HG02678 (cell line): ENCODE data around the gene LGMN.
A peak's percentile ranks its signal among the peaks of the same experiment; 100 is the strongest.

ENCODE experiments used
- ATAC-seq: cut with Tn5 transposase; IDR thresholded peaks from one replicate; pipeline ENCODE4 v1.9.1; 2021; ENCODE audit warnings: mild to moderate bottlenecking, moderate library complexity; ENCODE audit not compliant: unreplicated experiment

The LGMN gene

GRCh38 chr14:92729634-92730358 is 18.6 kb downstream of the LGMN start:
- ATAC-seq, result peak; percentile 83

DNA sequence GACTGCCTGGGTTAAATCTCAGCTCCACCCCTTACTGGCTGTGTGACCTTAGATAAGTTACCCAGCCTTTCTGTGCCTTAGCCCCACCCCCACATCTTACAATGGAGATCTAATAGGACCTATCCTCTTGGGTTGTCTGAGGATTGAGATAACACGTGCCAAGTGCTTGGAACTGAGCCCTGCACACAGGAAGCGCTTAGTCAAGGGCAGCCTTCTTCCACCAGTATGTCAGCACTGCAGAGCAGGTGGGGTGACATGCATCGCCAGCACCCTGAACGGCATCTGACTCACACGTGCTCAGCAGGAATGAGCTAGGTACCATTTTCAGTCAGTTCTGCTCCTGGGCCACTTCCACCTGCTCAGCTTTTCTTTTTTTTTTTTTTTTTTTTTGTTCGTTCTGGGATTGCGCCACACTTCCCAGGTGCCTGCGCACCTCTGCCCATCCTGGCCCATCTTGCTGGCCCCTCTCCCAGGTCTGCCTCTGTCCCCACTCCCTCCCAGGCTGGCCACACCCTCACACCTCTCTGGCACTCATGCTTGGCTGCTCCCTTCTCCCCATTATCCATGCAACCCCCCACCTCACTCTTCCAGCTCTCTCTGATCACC is 19.6 kb downstream of the LGMN start:
- peak; percentile 65 for ATAC-seq

GRCh38 chr14:92726933-92727262 is 21.5 kb downstream of the LGMN start:
- ATAC-seq, result no peak

GRCh38 chr14:92726135-92726932 is 22.1 kb downstream of the LGMN start:
- ATAC-seq, result no peak

DNA sequence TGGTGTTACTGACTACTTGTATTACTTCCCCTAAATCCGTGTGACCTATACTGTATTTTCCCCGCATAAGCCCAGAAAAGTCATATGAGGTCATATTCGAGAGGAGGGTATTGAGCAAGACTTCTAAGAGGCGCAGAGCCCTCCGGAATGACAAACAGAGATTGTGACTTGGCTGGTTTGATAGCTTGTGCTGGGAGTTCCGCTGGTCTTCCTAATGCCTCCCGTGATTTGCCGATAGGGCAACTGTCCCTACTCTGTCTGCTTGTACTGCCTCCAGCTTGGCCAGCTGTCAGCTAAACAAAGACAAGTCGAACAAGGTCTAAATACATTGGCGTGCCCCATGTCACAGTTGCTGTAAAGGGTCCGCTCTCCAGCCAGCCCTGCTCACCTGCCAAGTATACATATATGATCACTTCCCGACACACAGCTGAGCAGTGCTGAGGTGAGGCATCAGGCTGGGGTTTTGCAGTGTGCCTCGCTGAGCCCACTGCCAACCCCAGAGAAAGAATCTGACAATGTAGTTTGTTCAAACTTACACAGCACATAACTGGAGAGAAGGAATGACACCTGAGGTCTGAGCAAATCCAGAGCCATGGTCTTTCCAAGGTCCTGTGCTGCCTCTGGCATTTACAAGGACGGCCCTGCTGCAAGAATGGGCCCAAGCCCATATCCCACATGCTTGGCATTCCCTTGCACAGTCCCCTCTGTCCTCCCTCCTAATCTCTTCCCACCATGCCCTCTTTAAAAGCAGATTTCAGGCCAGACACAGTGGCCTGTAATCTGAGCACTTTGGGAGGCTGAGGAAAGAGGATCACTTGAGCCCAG is 23.7 kb downstream of the LGMN start:
- ATAC-seq, result no peak

- no peak for ATAC-seq
Observed at GRCh38 chr14:92719890-92720323, 28.5 kb downstream of the LGMN start.

DNA sequence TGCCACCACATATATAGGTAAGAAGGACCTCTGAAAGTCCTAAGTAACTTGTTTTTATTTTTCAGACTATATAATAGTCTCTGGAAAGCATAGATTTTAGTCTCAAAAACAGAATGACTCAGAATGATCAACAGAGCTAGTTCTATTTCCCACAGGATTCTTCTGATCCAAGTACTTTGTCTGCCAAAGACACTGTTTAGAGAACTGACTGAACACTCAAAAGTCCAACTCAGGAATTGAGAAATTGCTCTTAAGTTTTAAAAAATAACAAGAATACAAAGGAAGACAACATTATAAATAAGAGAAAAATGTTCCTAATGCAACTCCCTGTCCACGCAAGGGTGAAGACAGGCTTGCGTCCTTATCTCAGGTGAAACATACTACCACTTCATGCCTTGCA is 29.0 kb downstream of the LGMN start:
- ATAC-seq, result no peak

DNA sequence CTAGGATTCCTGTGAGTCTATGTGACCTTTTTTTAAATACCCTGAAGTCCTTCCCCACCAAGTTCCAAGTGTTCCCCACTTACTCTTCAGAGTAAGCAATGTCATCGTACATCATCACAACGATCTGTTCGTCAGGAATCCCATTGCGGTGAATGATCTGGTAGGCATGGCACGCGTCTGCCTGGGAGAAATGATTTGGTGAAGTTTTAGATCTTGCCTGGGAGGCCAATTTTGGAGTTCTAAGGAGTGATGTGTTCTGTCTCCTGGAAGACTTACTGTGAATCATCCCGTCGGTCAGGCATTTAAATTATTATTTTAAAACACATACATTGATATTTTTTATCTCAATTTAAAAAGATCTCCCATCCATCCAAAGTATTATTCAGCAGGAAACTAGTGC is 29.8 kb downstream of the LGMN start:
- no peak for ATAC-seq

GRCh38 chr14:92717571-92718042 is 30.8 kb downstream of the LGMN start:
- ATAC-seq, result no peak

- no peak for ATAC-seq
Observed at GRCh38 chr14:92716131-92716530, 32.3 kb downstream of the LGMN start.

DNA sequence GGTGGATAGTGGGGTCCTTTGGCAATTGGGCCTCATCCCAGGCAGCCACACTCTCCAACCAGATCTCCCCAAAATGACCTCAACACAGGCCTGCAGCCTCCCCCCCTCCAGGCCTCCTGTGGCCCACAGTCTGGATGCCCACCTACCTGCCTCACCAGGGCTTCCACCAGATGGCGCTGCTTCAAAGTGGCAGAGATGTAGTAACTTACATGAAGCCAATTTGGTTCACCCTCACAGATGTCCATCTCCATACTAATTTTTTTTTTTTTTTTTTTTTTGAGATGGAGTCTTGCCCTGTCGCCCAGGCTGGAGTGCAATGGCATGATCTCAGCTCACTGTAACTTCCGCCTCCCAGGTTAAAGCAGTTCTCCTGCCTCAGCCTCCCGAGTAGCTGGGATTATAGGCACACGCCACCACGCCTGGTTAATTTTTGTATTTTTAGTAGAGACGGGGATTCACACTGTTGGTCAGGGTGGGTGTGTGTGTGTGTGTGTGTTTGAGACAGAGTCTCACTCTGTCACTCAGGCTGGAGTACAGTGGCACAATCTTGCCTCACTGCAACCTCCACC is 33.6 kb downstream of the LGMN start:
- peak; percentile 57 for ATAC-seq

- no peak for ATAC-seq
Observed at GRCh38 chr14:92712654-92713051, 35.8 kb downstream of the LGMN start.

DNA sequence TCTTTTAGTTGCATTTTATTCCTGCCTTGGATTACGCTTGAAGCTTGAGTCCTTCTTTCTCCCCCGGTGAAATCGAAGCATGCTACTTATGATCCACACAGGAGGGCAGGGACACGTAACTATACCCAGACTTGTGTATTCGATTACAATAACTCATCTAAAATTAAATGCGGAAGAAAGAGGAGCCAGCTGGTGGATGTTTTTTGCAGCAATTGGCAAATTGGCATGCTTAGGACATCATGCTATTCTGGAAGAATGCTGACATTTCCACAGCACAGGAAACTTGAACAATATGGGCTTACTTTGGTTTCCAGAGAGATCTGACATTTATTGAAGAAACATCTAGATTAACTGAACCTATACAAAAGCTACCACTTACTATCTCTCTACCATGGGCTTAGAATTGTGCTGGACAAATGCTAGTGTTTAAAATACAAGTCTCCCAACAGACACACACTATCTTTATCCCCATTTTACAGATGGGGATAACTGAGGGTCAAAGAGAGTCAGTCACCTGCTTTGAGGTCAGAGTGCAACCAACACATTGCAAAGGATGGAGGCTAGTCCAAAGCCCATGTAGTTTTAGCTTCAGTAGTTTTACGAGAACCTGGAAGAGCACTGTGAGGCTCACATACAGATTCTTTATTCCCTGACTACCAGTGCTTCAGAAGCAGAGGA is 36.3 kb downstream of the LGMN start:
- no peak for ATAC-seq

DNA sequence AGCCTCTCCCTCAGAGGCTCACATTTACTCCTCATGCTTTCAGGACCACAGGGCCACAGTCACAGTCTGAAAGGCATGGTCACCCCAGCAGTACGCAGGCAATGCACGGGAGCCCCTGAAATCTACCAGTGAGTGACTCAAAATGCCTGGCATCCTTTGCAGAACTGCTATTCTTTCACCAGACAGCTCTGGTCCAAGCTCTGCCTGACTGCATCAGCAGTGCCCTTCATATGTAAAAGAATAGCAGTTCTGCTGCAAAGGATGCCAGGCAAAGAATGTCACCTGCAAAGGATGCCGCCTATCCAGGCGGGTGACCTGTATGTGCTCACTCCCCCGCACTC is 38.5 kb downstream of the LGMN start:
- no peak for ATAC-seq

DNA sequence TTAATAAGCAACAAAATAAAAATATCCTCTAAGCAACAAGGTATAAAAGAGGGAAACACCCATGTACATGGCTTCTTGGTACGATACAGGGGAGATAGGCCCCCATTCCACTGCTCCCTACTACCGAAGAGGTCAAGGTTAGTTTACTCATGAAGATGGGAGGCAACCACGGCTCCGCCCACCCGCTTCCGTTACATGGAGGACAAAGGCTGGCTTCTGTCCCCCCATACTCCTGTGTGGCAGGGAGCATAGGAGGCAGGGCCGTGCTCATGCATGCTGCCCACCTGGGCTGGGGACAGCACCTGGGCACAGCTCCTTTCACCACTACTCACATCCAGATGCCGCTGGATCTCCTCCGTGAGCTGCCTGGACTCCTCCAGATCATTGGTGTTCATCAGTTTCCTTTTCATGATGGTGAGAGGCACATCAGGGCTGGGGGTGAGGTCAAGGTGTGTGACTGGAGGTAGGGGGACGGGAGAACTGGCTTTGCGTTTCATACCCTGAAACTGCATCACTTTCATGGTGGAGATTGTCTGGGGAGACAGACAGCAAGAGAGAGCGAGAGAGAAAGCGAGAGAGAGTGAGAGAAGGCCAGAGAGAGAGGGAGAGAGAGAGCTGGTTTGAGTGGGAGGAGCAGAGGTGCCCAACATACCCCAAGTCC is 39.0 kb downstream of the LGMN start:
- no peak for ATAC-seq

DNA sequence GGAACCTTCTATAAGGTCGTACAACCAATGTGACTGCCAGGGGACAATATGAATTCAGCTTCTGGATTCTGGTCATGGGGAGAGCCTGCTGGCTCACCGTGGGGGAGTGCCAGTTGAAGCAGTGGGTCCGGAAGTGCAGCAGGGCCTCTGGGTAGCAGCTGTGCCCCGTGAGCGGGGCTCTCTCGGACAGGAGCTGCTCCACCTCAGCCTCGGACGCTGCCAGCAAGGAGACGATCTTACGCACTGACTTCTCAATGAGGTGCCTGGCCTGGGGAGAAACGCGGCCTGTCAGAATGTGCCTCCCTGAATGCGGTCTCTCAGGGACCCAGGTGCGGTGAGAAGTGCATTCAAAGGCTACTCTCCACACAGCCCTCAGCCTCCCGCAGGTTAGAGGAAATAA is 42.0 kb downstream of the LGMN start:
- no peak for ATAC-seq

- ATAC-seq, result no peak
Observed at GRCh38 chr14:92704821-92705220, 43.6 kb downstream of the LGMN start.

GRCh38 chr14:92704036-92704804 is 44.2 kb downstream of the LGMN start:
- peak; percentile 96 for ATAC-seq

DNA sequence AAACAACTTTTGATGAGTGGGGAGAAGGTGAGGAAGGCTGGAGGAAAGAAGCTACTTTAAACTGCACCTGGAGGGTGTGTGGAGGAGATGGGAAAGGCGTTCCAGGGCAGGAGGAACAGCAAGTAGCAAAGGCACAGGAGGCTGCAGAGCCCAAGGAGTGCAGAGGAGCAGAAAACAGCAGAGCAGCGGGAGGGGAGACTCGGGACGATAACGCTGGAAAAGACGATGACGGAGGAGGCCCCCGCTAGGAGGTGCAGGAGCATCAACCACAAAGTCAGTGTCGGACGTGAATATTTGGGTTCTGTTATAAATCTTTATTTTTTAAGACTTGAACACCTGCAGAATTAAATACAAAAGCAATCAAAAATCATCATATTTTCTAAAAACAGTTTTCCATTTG is 44.9 kb downstream of the LGMN start:
- no peak for ATAC-seq
